HG02678 (cell line): ENCODE data around the gene USP7.
"Not testable (repeated sequence)": the region's sequence is repeated elsewhere in the genome, so short reads cannot be mapped to it uniquely, and the experiment has no call there.

Source experiments
- ATAC-seq: cut with Tn5 transposase; IDR thresholded peaks from one replicate; pipeline ENCODE4 v1.9.1; 2021; ENCODE audit warnings: mild to moderate bottlenecking, moderate library complexity; ENCODE audit not compliant: unreplicated experiment

Gene USP7

DNA sequence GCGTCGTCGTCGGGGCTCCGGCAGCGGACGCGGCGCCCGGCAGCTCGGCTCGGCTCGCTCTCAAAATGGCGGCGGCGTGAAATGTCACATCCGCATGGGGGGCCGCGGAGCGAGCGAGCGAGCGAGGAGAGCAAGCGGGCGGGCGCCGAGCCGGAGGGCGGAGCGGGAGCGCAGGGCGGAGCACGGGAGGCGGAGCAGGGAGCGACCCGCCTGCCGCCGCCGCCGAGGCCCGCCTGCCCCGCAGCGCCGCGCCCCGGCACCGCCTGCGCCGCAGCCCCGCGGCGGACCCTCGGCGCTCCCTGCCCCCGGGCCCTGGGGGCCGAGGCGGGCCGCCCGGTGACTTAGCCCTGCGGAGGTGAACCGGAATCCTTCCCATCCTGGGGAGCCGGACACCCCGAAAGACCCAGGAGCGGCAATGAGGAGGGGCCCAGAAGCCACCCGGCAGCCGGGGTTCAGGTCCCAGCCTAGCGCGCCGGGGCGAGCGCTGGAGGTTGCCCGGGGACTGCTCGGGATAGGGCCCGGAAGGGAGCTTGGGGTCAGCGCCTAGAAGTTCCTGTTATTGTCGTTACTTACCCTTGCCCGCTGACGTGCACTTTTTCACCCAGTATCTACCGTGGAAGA lies at the start of gene USP7:
TSS of gene USP7 (minus strand) at position 86 of the 621 bp plus-strand sequence. CDS start 621 bp downstream, outside the sequence.
- ATAC-seq = peak; percentile 77

DNA sequence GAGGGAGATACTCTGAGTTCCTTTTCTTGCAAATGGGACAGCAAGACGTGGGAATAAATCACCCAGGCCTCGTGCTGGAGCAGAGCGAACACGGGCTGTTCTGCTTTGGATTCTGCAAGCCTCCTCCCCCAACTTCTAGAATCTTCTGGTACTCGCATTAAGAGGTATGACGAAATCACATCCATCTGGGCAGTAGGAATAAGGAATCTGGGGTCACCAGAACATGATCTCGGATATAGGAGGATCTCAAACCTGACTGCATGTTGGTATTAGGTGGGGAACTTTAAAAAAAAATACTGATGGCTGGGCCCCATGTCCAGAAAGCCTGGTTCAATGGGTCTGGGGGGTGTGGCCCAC lies 49.8 kb upstream of the USP7 start:
- no peak for ATAC-seq

DNA sequence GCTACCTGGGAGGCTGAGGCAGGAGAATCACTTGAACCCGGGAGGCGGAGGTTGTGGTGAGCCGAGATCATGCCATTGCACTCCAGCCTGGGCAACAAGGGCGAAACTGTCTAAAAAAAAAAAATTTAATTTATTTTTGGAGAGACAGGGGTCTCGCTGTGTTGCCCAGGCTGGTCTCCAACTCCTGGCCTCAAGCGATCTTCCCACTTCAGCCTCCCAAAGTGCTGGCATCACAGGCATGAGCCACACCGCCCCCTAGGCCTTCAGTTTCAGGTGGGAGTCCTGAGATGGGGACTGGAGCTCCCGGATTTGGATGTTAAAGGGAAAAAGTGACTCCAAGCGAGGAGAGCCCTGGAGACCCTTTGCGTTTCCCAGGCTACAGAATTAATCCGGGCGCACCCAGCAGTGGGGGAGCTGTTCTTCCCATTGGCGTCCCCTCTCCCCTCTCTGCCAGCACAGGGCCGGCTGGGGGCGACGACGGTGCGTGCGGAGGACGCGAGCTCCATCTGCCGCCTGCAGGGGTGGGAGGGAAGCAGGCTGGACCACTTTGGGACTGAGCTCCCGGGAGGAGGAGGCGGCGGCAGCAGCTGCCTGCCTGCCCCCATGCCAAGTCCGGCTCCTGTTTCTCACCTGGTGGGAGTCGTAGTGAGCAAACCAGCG lies 49.3 kb upstream of the USP7 start:
- ATAC-seq = no peak

DNA sequence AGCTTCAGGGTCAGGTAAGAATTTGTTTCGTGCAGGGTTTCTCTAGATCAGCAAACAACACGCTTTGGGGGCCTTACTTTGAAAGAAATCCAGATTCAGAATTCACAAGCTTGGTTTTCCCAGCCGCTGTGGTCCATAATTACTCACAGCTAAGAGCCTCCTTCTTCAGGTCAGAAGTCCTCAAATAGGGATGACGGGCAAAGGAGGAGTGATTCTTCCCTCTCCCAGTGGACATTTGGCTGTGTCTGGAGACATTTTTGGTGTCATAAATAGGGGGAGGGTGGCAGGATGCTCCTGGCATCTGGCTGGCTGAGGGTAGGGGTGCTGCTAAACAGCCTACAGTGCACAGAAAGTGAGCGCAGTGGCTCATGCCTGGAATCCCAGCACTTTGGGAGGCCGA lies 48.6 kb upstream of the USP7 start:
- no peak for ATAC-seq

DNA sequence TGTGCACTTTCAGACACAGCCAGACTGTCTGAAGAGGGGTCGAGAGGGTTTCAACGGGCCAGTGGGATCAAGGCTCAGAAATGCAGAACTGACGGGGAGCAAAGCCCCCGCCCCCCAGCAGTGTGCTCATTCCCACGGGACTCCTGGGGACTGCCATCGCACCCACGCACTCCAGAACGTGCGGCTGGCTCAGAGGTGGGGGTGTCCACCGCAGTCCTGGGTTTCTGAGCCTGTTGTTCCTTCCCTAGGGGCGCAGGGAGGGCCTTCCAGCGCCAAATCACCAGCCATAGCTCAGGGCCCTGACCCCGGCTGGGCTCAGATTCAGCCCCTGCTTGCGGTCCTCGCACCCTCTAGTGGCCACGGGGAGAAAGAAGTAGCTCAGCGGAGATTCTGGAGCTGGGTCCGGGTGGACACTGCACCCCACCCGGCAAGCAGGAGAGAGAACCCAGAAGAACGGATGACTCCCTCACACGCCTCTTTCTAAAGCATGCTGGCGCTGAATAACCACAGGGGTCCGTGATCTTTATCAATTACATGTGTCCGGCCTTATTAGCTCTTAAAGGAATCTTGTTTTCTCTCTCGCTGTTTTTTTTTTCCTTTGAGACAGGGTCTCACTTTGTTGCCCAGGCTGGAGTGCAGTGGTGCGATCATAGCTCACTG lies 45.0 kb upstream of the USP7 start:
- peak; percentile 88 for ATAC-seq

DNA sequence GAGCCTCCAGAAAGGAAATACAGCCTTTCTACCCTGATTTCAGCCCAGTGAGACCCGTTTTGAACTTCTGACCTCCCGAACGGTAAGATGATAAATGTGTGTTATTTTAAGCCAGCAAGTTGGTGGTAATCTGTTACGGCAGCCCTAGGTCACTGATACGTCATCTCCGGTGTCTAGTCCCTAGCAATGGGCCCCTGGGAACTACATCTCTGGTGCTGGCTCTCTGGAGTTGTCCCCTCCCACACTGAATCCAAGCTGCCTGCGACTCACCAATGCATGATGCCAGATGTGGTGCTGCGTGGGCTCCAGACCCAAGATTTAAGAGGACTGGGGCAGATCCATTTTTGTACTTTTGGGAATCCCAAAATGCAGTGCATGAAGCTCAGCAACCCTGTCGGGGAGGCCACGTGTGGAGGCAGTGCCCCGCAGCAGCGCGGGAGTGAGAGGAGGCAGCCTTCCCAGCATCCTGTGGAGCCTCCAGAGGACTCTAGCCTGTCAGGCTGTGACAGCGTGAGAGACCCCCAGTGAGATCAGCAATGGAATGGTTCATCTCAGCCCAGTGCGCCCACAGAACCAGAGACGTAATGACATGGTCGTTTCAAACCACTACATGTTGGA lies 43.6 kb upstream of the USP7 start:
- ATAC-seq = no peak

DNA sequence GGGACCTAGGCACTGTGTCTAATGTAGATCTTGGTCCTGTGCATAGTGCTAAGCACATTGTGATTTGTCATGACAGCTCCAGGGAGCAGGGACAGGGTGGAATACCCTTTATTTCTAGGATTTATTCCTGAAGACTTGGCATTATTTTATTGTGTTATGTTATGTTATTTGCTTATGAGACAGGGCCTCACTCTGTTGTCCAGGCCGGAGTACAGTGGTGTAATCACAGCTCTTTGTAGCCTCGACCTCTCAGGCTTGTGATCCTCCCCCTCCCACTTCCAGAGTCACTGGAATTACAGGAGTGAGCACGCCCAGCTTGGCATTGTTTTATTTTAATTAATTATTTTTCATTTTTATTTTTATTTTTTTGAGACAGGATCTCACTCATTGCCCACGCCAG lies 40.5 kb upstream of the USP7 start:
- no peak for ATAC-seq

DNA sequence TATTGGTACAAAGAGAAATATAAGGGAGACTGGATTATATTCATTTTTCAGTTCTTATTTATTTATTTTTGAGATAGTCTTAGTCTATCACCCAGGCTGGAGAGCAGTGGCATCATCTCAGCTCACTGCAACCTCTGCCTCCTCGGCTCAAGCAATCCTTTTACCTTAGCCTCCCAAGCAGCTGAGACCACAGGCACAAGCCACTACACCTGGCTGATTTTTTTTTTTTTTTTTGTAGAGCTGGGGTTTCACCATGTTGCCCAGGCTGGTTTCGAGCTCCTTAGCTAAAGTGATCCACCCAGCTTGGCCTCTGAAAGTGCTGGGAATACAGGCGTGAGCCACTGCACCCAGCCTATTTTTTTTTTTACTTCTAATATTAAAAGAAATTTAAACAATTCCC lies 40.1 kb upstream of the USP7 start:
- no peak for ATAC-seq

DNA sequence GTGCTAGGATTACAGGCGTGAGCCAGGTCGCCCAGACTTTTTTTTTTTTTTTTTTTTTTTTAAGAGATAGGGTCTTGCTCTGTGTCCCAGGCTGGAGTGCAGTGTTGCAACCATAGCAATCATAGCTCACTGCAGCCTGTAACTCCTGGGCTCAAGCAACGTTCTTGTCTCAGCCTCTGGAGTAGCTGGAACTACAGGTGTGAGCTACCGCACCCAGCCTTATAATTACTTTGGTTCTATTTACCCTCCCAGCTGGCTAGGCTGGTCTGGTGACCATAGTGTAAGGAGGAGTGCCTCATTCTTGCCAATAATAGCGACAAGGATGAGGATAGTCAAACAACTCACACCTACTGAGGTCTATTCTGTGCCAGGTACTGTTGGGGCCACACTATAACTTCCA lies 39.6 kb upstream of the USP7 start:
- ATAC-seq = no peak

DNA sequence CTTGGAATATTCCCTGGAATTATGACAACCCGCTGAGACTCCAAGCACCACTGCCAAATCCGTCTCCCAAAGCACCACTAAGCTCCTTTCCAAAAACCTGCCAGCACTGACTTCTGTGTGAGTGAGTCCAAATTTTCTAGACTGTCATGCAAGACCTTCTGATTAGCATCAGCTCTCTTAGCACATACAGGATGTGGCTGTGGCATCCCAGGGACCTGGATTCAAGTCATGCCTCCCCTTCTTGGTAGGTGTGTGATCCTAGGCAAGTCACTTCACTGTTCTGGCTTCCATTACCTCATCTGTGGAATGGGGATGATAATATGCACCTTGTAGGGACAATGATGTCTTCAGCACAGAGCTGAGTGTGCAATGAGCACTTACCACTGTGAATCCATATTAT lies 38.3 kb upstream of the USP7 start:
- ATAC-seq = no peak

DNA sequence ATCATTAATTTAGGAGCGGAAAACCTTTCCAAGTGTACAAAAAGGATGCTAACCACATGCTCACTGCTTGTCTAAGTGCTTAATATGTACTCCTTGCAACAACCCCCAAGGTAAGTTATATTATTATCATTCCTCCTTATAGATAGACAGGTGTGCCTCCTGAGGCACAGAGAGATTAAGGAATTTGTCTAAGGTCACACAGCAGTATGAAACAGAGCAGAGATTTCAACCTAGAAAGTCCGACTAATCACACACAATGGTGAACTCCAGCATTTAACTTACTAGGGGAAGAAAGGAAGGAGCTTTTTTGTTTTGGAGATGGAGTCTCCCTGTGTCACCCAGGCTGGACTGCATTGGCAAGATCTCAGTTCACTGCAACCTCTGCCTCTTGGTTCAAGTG lies 37.0 kb upstream of the USP7 start:
- no peak for ATAC-seq

DNA sequence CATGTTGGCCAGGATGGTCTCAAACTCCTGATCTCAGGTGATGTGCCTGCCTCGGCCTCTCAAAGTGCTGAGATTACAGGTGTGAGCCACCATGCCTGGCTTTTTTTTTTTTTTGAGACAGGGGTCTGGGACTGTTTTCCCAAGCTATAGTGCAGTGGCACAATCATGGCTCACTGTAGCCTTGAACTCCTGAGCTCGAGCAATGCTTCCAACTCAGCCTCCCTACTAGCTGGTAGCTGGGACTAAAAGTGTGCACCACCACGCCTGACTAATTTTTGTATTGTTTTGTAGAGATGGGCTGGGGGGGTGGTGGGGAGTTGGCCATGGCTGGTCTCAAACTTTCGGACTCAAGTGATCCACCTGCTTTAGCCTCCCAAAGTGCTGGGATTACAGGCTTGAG lies 36.1 kb upstream of the USP7 start:
- no peak for ATAC-seq

DNA sequence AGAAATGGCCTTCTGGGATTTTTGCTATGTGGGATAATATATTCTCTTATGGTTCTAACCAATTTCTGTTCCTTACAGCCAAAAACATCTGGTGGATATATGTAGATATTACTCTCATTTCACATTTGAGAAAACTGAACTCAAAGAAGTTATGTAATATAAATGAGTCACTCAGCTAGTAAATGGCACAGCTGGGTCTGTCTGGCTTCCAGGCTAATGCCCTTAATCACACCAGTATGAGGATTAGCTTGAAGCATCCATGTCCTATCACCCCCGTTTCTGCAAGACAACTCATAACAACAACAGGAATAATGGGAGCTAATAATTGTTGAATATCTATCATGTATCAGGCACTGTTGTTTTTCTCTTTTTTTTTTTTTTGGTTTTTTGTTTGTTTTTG lies 34.4 kb upstream of the USP7 start:
- ATAC-seq = no peak

DNA sequence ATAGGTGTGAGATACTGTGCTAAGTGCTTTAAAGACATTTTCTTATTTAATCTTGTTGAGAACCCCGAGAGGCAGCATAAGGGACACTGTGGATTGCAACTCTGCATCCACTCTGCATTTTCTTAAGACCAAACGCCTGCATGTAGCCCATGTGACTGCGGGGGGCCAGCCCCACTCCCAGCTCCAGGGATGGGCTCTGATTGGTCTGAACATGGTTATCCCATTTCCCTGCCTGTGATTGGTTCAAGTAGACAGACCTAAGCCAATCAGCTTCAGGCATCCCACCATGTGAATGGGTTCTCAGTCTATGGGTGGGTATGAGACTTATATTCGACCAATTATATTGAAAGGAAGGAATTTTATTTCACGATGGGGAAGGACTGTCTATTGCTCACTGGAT lies 33.2 kb upstream of the USP7 start:
- ATAC-seq = no peak

DNA sequence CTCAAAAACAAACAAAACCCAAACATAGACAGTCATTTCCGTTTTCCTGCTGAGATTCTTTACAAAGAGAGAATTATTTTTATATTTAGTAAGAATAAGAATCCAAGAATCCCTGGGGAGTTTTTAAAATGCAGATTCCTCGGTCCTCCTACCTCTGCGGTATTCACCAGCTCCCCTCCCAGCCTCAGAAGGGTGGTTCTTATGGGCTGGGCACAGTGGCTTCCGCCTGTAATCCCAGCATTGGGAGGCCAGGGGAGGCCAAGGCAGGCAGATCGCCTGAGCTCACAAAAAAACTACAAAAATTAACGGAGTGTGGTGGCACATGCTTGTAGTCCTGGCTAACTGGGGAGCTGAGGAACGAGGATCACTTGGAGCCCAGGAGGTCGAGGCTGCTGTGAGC lies 26.7 kb upstream of the USP7 start:
- no peak for ATAC-seq

DNA sequence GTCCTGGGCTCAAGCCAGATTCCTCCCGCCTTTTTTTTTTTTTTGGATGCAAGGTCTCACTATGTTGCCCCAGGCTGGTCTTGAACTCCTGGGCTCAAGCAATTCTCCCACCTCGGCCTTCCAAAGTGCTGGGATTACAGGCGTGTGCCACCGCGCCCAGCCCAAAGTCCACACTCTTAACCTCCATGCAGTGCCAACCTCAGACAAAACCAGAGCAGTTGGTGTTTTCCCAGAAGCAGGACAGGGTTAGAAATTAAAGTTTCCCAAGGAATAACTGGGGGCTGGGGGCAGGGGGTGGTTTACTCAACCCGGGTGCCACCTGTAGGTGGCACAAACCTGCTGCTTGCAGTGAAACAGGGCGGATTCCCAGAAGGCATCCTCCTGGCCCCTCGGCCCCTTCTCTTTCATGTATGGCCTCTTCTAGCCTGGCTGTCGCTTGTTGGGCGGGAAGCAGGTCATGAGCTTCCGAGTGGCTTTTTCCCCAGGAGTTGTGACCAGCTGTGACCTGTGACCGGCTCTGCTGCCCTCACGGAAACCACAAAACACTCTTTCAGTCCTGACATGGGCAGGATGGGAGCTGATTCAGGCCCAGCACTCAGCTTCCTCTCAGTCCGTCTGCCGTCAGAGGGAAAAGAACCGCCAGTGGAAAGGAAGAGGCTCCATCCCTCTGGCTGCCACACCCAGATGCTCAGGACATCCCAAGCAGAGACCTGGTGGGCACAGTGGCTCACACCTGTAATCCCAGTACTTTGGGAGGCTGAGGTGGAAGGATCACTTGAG lies 25.6 kb upstream of the USP7 start:
- no peak for ATAC-seq

DNA sequence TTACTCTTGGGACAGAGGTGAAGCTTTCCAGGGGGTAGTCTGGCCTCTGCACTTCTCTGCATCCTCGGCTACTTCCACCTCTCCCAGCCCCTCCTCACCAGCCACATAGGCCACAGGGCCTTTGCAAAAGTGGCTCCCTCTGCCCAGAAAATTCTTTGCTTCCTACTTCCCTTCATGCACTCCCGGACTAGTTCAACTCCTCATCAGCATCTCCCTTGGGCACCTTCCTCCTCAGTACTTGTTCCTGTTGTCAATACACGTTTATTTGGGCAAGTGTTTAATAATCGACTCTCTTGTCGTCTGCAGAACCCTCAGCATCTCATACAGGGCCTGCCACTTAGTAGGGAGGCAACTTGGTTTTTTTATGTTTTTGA lies 23.1 kb upstream of the USP7 start:
- ATAC-seq = no peak

DNA sequence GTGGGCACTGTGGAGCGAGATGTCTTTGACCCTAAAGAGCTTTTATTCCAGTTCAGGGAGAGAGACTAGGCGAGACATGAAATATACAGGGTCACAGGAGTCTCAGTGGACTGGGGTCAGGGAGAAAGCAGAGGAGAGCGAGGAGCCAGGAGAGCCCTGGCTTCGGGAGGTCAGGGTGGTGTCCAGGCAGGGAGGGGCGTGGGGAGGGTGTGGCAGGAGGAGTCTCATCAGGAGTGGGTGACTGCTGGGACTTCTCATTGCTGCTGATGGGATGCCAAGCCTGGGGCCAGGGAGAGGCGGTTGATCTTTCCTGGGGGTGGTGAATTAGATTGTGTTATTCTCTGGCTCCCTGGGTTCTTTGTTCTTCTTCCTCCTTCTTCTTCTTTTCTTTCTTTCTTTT lies 22.4 kb upstream of the USP7 start:
- no peak for ATAC-seq

DNA sequence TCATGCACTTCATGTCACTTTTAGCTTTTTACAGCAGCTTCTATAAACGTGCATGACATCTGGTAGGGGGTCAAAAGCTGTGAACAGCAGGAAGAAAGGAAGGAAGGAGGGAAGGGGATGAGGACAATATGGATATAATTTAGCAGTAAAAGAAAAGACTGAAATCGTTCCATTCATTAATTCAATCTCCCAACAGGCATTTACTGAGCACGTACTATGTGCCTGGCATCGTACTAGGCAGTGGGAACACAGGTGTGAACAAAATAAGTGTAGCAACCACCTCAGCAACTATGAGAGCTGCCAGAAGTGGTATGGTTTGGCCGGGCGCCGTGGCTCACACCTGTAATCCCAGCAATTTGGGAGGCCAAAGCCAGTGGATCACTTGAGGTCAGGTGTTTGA lies 19.1 kb upstream of the USP7 start:
- ATAC-seq = no peak

DNA sequence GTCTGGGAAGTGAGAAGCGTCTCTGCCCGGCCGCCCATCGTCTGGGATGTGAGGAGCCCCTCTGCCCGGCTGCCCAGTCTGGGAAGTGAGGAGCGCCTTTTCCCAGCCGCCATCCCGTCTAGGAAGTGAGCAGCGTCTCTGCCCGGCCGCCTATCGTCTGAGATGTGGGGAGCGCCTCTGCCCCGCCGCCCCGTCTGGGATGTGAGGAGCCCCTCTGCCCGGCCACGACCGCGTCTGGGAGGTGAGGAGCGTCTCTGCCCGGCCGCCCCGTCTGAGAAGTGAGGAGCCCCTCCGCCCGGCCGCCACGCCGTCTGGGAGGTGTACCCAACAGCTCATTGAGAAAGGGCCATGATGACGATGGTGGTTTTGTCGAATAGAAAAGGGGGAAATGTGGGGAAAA lies 18.2 kb upstream of the USP7 start:
- ATAC-seq = not testable (repeated sequence)

DNA sequence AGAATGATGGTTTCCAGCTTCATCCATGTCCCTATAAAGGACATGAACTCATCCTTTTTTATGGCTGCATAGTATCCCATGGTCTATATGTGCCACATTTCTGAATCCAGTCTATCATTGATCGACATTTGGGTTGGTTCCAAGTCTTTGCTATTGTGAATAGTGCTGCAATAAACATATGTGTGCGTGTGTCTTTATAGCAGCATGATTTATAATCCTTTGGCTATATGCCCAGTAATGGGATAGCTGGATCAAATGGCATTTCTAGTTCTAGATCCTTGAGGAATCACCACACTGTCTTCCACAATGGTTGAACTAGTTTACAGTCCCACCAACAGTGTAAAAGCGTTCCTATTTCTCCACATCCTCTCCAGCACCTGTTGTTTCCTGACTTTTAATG lies 12.5 kb upstream of the USP7 start:
- ATAC-seq = not testable (repeated sequence)
